Hepatocyte (in vitro differentiated cells): ENCODE data around the gene UBR2. TPM values are rescaled to one million over a fixed set of nuclear protein-coding genes. Genes with fewer than 3 reads are reported as not detected.
"Not testable (repeated sequence)": the region's sequence is repeated elsewhere in the genome, so short reads cannot be mapped to it uniquely, and the experiment has no call there.

Experiments
- DNase-seq: peaks from one replicate; pipeline ENCODE4 v3.0.0-alpha.2; 2016; ENCODE audit warnings: low spot score
- H2AFZ ChIP-seq: fragments of 200-600 bp; sonication (generic); 2 replicates; pipeline ENCODE4 v1.6.0; 2016; ENCODE audit warnings: antibody characterized with exemption, mild to moderate bottlenecking
- H3K27ac ChIP-seq: fragments of 200-600 bp; sonication (generic); 2 replicates; pipeline ENCODE4 v1.5.1; 2016; ENCODE audit warnings: mild to moderate bottlenecking
- H3K27me3 ChIP-seq: fragments of 200-600 bp; sonication (generic); 2 replicates; pipeline ENCODE4 v1.6.1; 2016
- H3K36me3 ChIP-seq: fragments of 200-600 bp; sonication (generic); replicated peaks from 2 replicates; pipeline ENCODE4 v1.5.1; 2016; ENCODE audit warnings: low read depth; ENCODE audit not compliant: insufficient read depth
- H3K4me1 ChIP-seq: fragments of 200-600 bp; sonication (generic); 2 replicates; pipeline ENCODE4 v1.5.1; 2016; ENCODE audit warnings: mild to moderate bottlenecking, moderate library complexity; ENCODE audit not compliant: insufficient read depth
- H3K4me2 ChIP-seq: fragments of 200-600 bp; sonication (generic); 2 replicates; pipeline ENCODE4 v1.6.0; 2016
- H3K4me3 ChIP-seq: fragments of 200-600 bp; sonication (generic); 2 replicates; pipeline ENCODE4 v1.5.1; 2016; ENCODE audit warnings: mild to moderate bottlenecking
- H3K79me2 ChIP-seq: fragments of 200-600 bp; sonication (generic); 2 replicates; pipeline ENCODE4 v1.6.0; 2017; ENCODE audit warnings: mild to moderate bottlenecking
- H3K9me2 ChIP-seq: fragments of 200-600 bp; sonication (generic); replicated peaks from 2 replicates; pipeline ENCODE4 v1.6.0; 2017; ENCODE audit warnings: mild to moderate bottlenecking; ENCODE audit not compliant: insufficient read depth
- H3K9me3 ChIP-seq: fragments of 200-600 bp; sonication (generic); 2 replicates; pipeline ENCODE4 v1.5.1; 2016; ENCODE audit warnings: low read depth, mild to moderate bottlenecking
- H4K20me1 ChIP-seq: fragments of 200-600 bp; sonication (generic); 2 replicates; pipeline ENCODE4 v1.6.0; 2016; ENCODE audit warnings: mild to moderate bottlenecking; ENCODE audit not compliant: insufficient read depth, poor library complexity, severe bottlenecking
- CTCF ChIP-seq: fragments of 200-600 bp; sonication (generic); IDR thresholded peaks from 2 replicates; pipeline ENCODE4 v1.5.1; 2016; ENCODE audit warnings: antibody characterized with exemption, mild to moderate bottlenecking; ENCODE audit not compliant: poor library complexity
- EZH2 ChIP-seq: fragments of 200-600 bp; sonication (generic); IDR thresholded peaks from 2 replicates; pipeline ENCODE4 v1.6.1; 2016; ENCODE audit warnings: antibody characterized with exemption, mild to moderate bottlenecking, borderline replicate concordance
- EZH2phosphoT487 ChIP-seq: fragments of 200-600 bp; sonication (generic); IDR thresholded peaks from one replicate; pipeline ENCODE4 v1.6.1; 2018; ENCODE audit warnings: antibody characterized with exemption, mild to moderate bottlenecking, low read depth, moderate library complexity; ENCODE audit not compliant: unreplicated experiment, severe bottlenecking
- WGBS: methylation state at CpG from one replicate; pipeline ENCODE4 v1.1.6; 2016; ENCODE audit warnings: low lambda C conversion rate; ENCODE audit errors: missing lambda C conversion rate; 5-methylcytosine and 5-hydroxymethylcytosine counted together
- polyA plus RNA-seq: library from polyadenylated mRNA; unstranded; fragments of >200 nt; fragmentation: Nextera tagmentation; extraction: Ambion mirVana; gene quantifications from 2 replicates; pipeline ENCODE4 v1.2.1, GENCODE V29; 2016
- total RNA-seq: library from RNA; depleted of rRNA; stranded (reverse); fragments of >200 nt; gene quantifications from 2 replicates; pipeline ENCODE4 v1.2.3, GENCODE V29; 2014

UBR2 gene
- total and polyA plus RNA-seq, 2 experiments from 2014 or later = 8.1 to 24.4 TPM

GRCh38 chr6:42599558-42599957, 35.7 kb downstream of the UBR2 start:
- DNase-seq = no peak
- Histone ChIP-seq H2AFZ (no peak overlapping the region), H3K4me2 (no peak overlapping the region), H3K36me3 (no peaks in the 10 kb centered on the region), H3K27me3 (no peaks in the 10 kb centered on the region), H3K4me1 (no peaks in the 10 kb centered on the region), H4K20me1 (no peaks in the 10 kb centered on the region), H3K9me2 (no peaks in the 10 kb centered on the region), H3K4me3 (no peak overlapping the region), H3K79me2 (peaks cover 57% of the 10 kb centered on the region), H3K27ac (no peak overlapping the region), H3K9me3 (no peaks in the 10 kb centered on the region)
- TF ChIP-seq EZH2 = no peak
- 97% methylated on average over 3 of the region's 3 CpGs for WGBS

- no peak overlapping the region for H3K4me2 ChIP-seq
- H3K27me3 ChIP-seq = no peaks in the 10 kb centered on the region
- no peak overlapping the region for H3K27ac ChIP-seq
- H3K4me1 ChIP-seq = no peaks in the 10 kb centered on the region
- peaks cover 15% of the 10 kb centered on the region for H3K79me2 ChIP-seq
- no peaks in the 10 kb centered on the region for H4K20me1 ChIP-seq
- no peak overlapping the region for H2AFZ ChIP-seq
- no peak for DNase-seq
- H3K4me3 ChIP-seq = no peak overlapping the region
- no peaks in the 10 kb centered on the region for H3K36me3 ChIP-seq
- TF ChIP-seq EZH2phosphoT487 (no peak), EZH2 (no peak), CTCF (no peak)
- H3K9me2 ChIP-seq = no peaks in the 10 kb centered on the region
- H3K9me3 ChIP-seq = no peaks in the 10 kb centered on the region
Measured at GRCh38 chr6:42604150-42604549, 40.3 kb downstream of the UBR2 start.

GRCh38 chr6:42604699-42605098, 40.9 kb downstream of the UBR2 start:
- not testable (repeated sequence) for DNase-seq, H3K9me2 ChIP-seq, H2AFZ ChIP-seq, H4K20me1 ChIP-seq, H3K36me3 ChIP-seq, H3K27ac ChIP-seq, H3K27me3 ChIP-seq, H3K4me1 ChIP-seq, H3K4me3 ChIP-seq, H3K9me3 ChIP-seq, H3K4me2 ChIP-seq
- H3K79me2 ChIP-seq = peaks cover 15% of the 10 kb centered on the region
- 100% methylated on average over 1 of the region's 2 CpGs for WGBS

GRCh38 chr6:42610416-42610815, 46.6 kb downstream of the UBR2 start:
- no peaks in the 10 kb centered on the region for H3K36me3 ChIP-seq
- H3K27ac ChIP-seq = no peak overlapping the region
- no peaks in the 10 kb centered on the region for H4K20me1 ChIP-seq
- H3K27me3 ChIP-seq = no peaks in the 10 kb centered on the region
- H3K4me1 ChIP-seq = no peaks in the 10 kb centered on the region
- DNase-seq = no peak
- no peaks in the 10 kb centered on the region for H3K9me2 ChIP-seq
- no peak overlapping the region for H3K4me2 ChIP-seq
- H3K79me2 ChIP-seq = no peaks in the 10 kb centered on the region
- no peaks in the 10 kb centered on the region for H3K9me3 ChIP-seq
- no peak overlapping the region for H2AFZ ChIP-seq
- no peak for TF ChIP-seq CTCF
- no peak for TF ChIP-seq EZH2
- no peak for TF ChIP-seq EZH2phosphoT487
- WGBS = 97% methylated on average over 3 of the region's 3 CpGs
- no peak overlapping the region for H3K4me3 ChIP-seq

- TF ChIP-seq EZH2phosphoT487 (no peak), EZH2 (no peak), CTCF (no peak)
- no peak for DNase-seq
- H3K4me2 ChIP-seq = no peak overlapping the region
- H3K79me2 ChIP-seq = no peaks in the 10 kb centered on the region
- H2AFZ ChIP-seq = no peak overlapping the region
- H3K36me3 ChIP-seq = no peaks in the 10 kb centered on the region
- H3K4me3 ChIP-seq = no peak overlapping the region
- no peak overlapping the region for H3K27ac ChIP-seq
- H3K27me3 ChIP-seq = no peaks in the 10 kb centered on the region
- WGBS = 100% methylated on average over 2 of the region's 2 CpGs
- H3K9me2 ChIP-seq = no peaks in the 10 kb centered on the region
- H3K9me3 ChIP-seq = no peaks in the 10 kb centered on the region
- H3K4me1 ChIP-seq = no peaks in the 10 kb centered on the region
- no peaks in the 10 kb centered on the region for H4K20me1 ChIP-seq
Measured at GRCh38 chr6:42615518-42615917, 51.7 kb downstream of the UBR2 start.
